GM21619 (cell line): ENCODE data around the gene CDK2AP2.
"Not testable (repeated sequence)": the region's sequence is repeated elsewhere in the genome, so short reads cannot be mapped to it uniquely, and the experiment has no call there.

Experiments
- ATAC-seq: cut with Tn5 transposase; IDR thresholded peaks from one replicate; pipeline ENCODE4 v1.9.1; 2021; ENCODE audit not compliant: unreplicated experiment

Gene CDK2AP2

DNA sequence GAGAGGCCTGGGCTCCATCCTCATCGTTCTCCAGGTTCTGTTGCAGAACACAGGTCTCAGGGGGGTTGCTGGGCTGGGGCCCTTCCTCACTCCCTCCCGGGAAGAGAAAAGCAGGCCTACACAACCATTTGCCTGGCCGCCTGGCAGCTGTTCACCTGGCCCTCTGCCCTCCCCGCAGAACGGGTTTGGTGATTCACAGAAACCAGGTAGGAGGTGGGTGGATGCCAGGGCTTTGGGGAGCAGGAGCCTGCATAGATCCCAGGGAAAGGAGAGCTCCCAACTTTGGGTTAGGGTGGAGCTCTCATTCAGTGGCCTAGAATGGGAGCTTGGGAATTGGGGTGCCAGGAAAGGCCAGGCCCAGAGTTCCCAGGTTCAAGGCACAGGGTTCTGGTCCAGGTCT is 39.9 kb downstream of the CDK2AP2 start:
- no peak for ATAC-seq

DNA sequence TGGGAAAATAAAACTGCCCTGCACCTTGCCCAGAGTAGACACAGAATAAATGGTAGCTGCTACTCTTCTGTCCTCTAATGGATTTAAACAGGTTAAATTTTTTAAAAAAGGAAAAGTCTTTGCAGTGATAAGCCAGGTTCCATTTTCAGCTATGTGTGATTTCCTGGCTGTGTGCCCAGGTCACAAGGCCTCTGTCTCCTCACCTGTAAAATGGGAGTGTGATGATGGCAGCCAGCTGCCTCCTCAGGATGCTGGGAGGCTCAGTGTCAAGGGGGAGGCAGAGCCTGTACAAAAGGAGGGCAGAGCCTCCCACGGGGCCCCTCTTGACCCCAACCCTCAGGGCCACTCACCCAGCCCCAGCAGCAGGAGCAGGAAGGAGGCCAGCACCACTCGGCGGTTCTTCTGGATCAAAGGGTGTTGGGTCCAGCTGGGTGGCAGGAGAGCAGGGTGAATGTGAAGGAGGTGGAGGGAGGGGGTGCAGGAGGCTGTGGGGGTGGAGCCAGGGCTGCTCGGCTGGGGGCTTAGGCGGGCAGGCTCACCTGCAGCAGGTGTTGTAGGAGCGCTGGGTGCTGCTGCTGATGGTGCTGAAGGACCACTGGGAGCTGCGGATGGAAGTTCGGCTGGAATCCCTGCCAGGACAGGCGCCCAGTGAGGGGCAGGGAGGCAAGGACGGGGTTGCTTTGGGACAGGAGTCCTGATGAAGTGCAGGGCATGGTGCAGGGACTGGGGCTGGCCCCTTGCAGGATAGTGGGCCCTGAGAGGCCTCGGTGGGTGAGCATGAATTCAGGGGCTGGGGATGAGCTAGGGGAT is 40.8 kb downstream of the CDK2AP2 start:
- no peak for ATAC-seq

DNA sequence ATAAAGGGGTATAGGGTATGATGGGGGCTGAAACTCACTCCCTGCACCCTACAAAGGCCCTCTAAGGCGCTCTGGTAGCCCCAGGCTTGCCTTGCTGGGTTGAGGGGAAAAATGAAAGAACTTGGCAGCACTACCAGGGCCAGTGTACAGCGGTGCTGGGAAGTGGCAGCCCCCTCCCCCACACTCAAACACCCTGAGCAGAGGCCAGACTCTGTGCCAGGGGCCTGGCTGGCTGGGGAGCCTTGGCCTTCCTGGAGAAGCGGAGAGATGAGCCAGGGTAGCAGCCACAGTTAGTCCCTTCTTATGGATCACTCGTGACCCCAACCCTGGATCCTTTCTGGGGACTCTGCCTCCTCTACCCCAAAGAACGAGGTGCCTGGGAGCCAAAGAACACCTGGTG is 41.6 kb downstream of the CDK2AP2 start:
- no peak for ATAC-seq

DNA sequence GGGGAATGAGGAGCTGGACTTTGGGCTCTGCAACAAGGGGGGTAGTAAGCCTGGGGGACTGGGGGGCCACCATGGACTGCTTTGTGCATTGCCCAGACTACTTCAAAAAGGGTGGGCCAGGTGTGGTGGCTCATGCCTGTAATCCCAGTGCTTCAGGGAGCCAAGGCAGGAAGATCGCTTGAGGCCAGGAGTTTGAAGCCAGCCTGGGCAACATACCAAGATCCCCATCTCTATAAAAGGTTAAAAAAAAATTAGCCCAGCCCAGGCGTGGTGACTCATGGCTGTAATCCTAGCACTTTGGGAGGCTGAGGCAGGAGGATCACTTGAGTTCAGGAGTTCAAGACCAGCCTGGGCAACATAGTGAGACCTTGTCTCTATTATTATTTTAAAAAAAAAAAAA is 42.4 kb downstream of the CDK2AP2 start:
- not testable (repeated sequence) for ATAC-seq

DNA sequence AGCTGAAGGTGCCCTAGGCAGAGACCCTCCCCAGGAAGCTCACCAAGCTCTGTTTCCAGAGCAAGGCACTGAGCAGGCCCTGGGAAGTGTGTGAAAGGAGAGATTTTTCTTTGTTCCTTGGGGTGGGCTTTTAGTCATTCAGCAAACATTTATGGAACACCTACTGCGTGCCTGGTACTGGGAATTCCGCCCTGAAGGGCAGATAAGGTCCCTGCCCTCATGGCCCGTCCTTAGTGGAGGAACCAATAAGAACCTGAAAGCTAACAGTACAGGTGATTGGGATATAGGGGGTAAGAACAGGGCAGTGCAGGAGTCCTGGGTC is 42.8 kb downstream of the CDK2AP2 start:
- ATAC-seq = no peak

DNA sequence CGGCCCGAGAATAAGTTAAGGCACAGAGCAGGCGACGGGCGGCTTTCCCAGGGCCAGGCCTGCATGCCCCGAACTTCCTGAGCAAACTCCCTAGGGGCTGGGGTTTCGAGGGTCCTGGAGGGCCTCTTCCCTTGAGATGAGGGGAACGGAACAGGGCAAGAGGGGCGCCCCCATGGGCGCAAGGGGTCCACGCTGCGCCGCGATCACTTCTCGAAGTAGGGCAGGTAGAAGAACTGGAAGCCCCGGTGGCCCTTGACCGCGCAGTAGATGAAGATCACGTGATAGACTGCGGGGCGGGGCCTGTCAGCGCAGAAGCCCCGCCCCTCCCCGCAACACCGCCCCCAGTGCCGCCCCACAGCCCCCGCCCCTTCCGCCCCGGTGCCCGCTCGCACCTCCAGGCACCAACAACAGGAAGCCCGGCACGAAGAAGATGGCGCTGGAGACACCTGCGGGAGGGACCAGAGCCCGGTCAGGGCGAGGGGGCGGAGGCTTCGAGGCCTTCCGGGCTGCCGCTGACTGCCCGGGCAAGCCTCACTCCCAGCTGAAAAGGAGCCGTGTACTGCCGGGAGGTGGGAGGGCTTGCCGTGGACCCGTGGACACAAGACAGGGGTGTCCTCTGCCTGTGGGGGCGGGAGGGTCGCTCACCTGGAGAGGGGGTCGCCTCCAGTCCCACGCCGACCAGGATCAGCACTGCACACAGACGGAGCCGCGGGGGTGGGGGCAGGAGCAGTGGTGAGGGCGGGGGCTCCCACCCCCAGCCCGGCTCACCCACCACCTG is 43.4 kb downstream of the CDK2AP2 start:
- peak; percentile 46 for ATAC-seq

DNA sequence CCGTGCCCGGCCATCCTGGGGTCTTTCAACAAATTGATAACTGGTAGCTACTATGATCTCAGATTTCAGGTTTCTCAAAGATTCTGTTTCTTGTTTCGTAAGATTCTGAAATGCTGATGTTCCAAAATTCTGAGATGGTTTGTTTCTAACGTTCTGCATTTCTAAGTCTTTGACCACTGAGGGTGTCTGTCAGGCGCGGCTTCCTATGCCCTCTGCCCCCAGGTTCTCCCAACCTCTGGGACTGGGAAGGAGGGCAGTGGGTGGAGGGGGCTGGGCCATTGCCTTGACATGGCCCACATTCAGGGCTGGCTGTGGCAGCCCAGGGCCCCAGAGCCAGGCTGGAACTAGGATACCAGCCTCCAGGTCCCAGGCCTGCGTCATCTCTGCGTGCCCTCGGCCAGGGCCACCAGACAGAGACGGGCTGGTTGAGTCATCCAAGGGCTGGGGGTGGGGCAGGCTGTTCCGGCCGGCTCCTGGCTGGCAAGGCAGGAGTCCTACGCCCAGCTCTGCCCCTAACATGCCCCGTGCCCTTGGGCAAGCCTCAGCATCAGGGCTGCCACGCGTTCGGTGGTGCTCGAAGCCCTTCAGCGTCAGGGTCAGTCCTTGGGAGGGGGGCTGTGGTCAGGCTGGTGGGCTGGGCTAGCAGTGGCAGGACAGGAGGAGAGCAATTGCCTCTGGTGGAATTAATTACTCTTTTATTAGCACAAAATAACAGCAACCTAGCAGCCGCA is 44.1 kb downstream of the CDK2AP2 start:
- no peak for ATAC-seq

DNA sequence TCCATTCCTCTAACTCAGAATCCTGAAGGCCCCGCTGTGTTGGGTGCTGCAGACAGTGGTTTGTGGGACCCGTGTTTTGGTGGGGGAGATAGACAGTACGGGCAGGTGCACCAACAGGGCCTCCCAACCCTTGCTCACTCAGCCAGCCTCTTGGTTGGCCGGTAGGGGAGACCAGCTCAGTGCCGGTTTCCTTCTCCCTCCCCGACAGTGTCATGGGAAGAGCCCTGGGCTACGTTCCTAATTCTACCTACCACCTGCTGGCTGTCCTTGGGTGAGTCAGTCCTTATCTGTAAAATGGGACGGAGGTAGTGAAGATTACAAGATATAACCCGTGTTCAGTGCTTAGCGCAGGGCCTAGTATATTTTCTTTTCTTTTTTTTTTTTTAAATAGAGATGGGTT is 44.8 kb downstream of the CDK2AP2 start:
- no peak for ATAC-seq

DNA sequence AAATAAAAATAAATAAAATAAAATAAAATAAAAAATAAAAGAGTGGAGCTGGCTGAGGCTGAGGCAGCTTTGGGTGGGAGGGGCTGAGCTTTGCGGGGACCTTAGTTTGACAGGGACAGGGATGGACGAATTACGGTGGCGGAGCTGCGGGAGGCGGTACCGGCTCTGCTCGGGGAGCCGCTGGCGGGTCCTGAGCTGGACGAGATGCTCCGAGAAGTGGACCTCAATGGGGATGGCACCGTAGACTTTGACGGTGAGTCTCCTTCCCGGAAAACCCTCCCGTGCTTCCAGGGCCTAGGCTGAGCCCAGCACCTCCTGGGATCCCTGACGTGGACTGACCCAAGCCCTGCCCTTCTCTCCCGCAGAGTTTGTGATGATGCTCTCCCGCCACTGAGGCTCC is 49.7 kb downstream of the CDK2AP2 start:
- no peak for ATAC-seq

DNA sequence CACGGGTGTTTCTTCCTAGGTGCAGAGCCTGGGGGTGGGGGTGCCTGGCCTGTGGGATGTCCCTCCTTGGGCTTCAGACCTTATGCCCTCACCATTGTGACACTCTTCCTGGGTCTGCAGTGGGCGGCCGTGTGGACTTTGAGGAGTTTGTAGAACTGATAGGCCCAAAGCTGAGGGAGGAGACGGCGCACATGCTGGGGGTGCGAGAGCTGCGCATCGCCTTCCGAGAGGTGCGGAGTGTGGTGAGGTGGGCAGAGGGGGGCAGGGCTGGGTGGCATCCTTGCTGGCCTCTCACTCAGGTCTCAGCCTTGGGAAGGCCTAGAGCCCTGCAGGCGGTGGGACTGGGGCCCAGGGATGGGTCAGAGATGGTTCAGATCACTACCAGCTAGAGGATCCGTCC is 50.5 kb downstream of the CDK2AP2 start:
- ATAC-seq = no peak
